Suppressor macrophage treated with lipopolysaccharide for 1 hour (primary cell): ENCODE measurements around the gene PDGFA.
A peak's percentile ranks its signal among the peaks of the same experiment; 100 is the strongest.

ENCODE experiments used
- DNase-seq, 3 donors: peaks; one replicate each; pipeline ENCODE4 v3.0.0-alpha.2; 2020 to 2022

PDGFA gene

GRCh38 chr7:534075-534474 is 14.4 kb upstream of the PDGFA start:
- DNase-seq: no peak

GRCh38 chr7:533266-533665 is 13.6 kb upstream of the PDGFA start:
- DNase-seq: no peak

GRCh38 chr7:532379-533143 is 12.9 kb upstream of the PDGFA start:
- no peak for DNase-seq

GRCh38 chr7:531777-532176 is 12.1 kb upstream of the PDGFA start:
- peak; percentile 48 to 61 (median 57) for DNase-seq

GRCh38 chr7:528451-528850 is 8.8 kb upstream of the PDGFA start:
- DNase-seq: no peak

- no peak for DNase-seq
These were observed 8.1 kb upstream of the PDGFA start for GRCh38 chr7:527723-528122.

GRCh38 chr7:526460-527034 is 6.9 kb upstream of the PDGFA start:
- DNase-seq: no peak

- DNase-seq: no peak
These were observed 6.1 kb upstream of the PDGFA start for GRCh38 chr7:525740-526139.

GRCh38 chr7:524800-525199 is 5.2 kb upstream of the PDGFA start:
- no peak for DNase-seq

- no peak for DNase-seq
These were observed 4.0 kb upstream of the PDGFA start for GRCh38 chr7:523347-524336.

GRCh38 chr7:522951-523314 is 3.3 kb upstream of the PDGFA start:
- no peak for DNase-seq

GRCh38 chr7:522071-522950 is 2.7 kb upstream of the PDGFA start:
- DNase-seq: peak; percentile 62 to 79 (median 68)

- DNase-seq: peak in 2 of 3 donors; percentile 26 to 37
These were observed 1.8 kb upstream of the PDGFA start for GRCh38 chr7:521221-522070.

GRCh38 chr7:520503-521161 is 986 bp upstream of the PDGFA start:
- DNase-seq: peak in 2 of 3 donors; percentile 30 to 43

- peak; percentile 32 to 72 (median 57) for DNase-seq
These were observed 789 bp downstream of the PDGFA start for GRCh38 chr7:518630-519483.

GRCh38 chr7:517774-518629 is 1.6 kb downstream of the PDGFA start:
- DNase-seq: peak; percentile 22 to 49 (median 30)

- DNase-seq: peak; percentile 77 to 85 (median 81)
These were observed 2.8 kb downstream of the PDGFA start for GRCh38 chr7:516606-517456.

GRCh38 chr7:516216-516605 is 3.4 kb downstream of the PDGFA start:
- DNase-seq: no peak
